Tibial artery (tissue), 4 donors: Measurements from ENCODE around the gene RENBP.

Source experiments
- DNase-seq, 2 donors: peaks; one replicate each; pipeline ENCODE4 v3.0.0-alpha.2; 2019
- H3K27ac ChIP-seq, 2 donors: fragments of 200-600 bp; sonication (generic) in 1 of 2; 1 replicate in 1 of 2; 2 replicates in 1 of 2; pipeline ENCODE4 v1.5.1; 2018 to 2019; ENCODE audit warnings: mild to moderate bottlenecking in 1 of 2
- H3K27me3 ChIP-seq, 2 donors: fragments of 200-600 bp; sonication (generic) in 1 of 2; one replicate each; pipeline versions ENCODE4 v1.5.1 to v1.6.0; 2016 to 2019
- H3K36me3 ChIP-seq, 3 donors: fragments of 200-600 bp; sonication (generic) in 2 of 3; one replicate each; pipeline ENCODE4 v1.5.1; 2016 to 2019; ENCODE audit warnings: mild to moderate bottlenecking in 2 of 3
- H3K4me1 ChIP-seq, 4 donors: fragments of 200-600 bp; sonication (generic) in 2 of 4; 1 replicate in 3 of 4; 2 replicates in 1 of 4; pipeline ENCODE4 v1.5.1; 2016 to 2019
- H3K4me3 ChIP-seq, 2 donors: fragments of 200-600 bp; sonication (generic) in 1 of 2; 1 replicate in 1 of 2; 2 replicates in 1 of 2; pipeline ENCODE4 v1.5.1; 2018 to 2019; ENCODE audit warnings: mild to moderate bottlenecking in 2 of 2
- H3K9me3 ChIP-seq, 3 donors: fragments of 200-600 bp; sonication (generic) in 1 of 3; one replicate each; pipeline ENCODE4 v1.5.1; 2016 to 2019
- intact Hi-C: fragments of 100-400 bp; cut with DNase I; formaldehyde crosslinking; loops from one replicate; pipeline ENCODE4 v1.15.0; 2023; ENCODE audit warnings: low total_unique reads
- TF ChIP-seq, protein P1 (sequence below), 2 experiments: fragments of 200-600 bp in 1 of 2; fragments of 450-650 bp in 1 of 2; IDR thresholded peaks; one replicate each; pipeline ENCODE4 v1.5.1; 2017 to 2019; ENCODE audit warnings: antibody characterized with exemption in 2 of 2, mild to moderate bottlenecking in 1 of 2, moderate library complexity in 1 of 2

Gene RENBP

DNA sequence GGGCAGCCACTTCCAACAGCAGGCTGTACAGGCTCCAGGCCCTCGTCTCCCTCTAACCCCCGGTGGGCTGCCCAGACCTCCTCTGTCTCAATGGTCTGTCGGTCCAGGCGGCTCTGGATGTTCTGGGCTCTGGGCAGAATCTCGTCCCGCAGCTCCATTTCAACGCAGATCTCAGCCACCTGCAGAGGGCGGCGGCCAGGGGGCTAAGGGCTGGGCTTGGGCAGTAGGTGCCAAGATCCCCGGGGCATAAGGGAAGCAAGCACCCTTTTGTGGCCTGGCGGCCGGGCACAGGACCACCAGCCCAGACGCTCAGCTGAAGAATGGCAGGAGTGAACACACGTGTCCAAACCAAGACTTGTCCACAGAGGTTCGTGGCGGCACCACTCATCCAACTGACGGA, 30.7 kb downstream of the RENBP start:
- no peak for DNase-seq
- Histone ChIP-seq H3K4me3 (no peak overlapping the region), H3K27ac (no peak overlapping the region), H3K9me3 (no peaks in the 10 kb centered on the region), H3K4me1 (no peaks in the 10 kb centered on the region), H3K27me3 (no peaks in the 10 kb centered on the region), H3K36me3 (no peaks in the 10 kb centered on the region)
- TF ChIP-seq, protein P1, sequence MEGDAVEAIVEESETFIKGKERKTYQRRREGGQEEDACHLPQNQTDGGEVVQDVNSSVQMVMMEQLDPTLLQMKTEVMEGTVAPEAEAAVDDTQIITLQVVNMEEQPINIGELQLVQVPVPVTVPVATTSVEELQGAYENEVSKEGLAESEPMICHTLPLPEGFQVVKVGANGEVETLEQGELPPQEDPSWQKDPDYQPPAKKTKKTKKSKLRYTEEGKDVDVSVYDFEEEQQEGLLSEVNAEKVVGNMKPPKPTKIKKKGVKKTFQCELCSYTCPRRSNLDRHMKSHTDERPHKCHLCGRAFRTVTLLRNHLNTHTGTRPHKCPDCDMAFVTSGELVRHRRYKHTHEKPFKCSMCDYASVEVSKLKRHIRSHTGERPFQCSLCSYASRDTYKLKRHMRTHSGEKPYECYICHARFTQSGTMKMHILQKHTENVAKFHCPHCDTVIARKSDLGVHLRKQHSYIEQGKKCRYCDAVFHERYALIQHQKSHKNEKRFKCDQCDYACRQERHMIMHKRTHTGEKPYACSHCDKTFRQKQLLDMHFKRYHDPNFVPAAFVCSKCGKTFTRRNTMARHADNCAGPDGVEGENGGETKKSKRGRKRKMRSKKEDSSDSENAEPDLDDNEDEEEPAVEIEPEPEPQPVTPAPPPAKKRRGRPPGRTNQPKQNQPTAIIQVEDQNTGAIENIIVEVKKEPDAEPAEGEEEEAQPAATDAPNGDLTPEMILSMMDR (IDR thresholded peaks at IDR 0.05) = no peak
- intact Hi-C loops = no loop called here

DNA sequence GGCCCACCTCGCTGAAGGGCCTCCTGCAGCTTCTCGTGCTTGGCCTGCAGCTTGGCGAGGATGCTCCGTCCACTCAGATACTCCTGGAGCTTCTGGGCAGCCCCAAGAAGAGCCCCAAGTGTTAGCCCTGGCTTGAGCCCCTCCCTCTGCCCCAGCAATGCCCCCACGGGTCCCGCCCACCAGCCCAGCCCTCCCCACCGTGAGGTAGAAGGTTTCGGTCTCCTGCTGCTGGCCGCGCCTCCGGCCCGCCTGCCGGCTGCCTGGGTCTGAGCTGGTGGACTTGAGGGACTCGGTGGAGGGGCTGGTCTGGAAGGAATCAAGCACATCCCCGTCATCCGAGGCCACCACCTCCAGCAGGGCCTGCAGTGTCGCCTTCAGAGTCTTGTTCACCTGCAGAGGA, 31.2 kb downstream of the RENBP start:
- TF ChIP-seq, protein P1 (IDR thresholded peaks at IDR 0.05) = no peak
- H3K36me3 ChIP-seq = no peaks in the 10 kb centered on the region
- DNase-seq = no peak
- no peaks in the 10 kb centered on the region for H3K9me3 ChIP-seq
- no peak overlapping the region for H3K4me3 ChIP-seq
- intact Hi-C loops = no loop called here
- no peak overlapping the region for H3K27ac ChIP-seq
- H3K4me1 ChIP-seq = no peaks in the 10 kb centered on the region
- no peaks in the 10 kb centered on the region for H3K27me3 ChIP-seq

DNA sequence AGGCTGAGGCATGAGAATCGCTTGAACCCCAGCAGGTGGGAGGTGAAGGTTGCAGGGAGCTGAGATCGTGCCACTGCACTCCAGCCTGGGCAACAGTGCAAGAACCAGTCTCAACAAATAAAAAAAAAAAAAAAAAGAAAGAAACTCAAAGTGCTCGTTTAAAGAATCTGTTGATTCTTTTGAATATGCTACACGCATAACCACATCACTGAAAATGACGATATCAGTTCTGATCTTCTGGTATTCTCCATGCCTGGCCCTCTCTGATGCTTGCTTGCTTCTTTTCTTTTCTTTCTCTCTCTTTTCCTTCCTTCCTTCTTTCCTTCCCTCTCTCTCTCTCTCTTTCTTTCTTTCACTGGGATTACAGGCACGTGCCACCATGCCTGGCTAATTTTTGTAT, 32.6 kb downstream of the RENBP start:
- TF ChIP-seq, protein P1 (IDR thresholded peaks at IDR 0.05) = no peak
- Histone ChIP-seq H3K36me3 (no peaks in the 10 kb centered on the region), H3K27me3 (no peaks in the 10 kb centered on the region), H3K4me1 (no peaks in the 10 kb centered on the region), H3K9me3 (no peaks in the 10 kb centered on the region), H3K4me3 (no peak overlapping the region), H3K27ac (no peak overlapping the region)
- DNase-seq = no peak
- intact Hi-C loops = no loop called here

DNA sequence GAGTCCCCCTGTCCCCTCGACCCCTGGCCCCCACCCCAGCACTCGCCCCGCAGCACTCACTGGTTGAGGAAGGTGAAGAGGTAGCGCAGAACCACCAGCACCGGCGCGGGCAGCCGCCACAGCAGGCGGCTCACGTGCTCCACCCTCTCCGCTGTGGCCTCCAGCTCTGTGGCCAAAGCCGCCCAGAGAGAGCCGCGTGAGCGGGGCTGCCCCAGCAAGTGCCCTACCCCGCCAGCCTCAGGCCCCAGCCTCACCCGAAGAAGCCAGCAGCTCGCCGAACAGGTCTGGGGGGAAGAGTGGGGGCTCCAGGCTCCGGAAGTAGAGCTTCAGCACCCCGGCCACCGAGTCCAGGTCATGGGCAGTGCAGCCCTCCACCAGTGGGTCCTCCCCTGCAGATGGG, 34.0 kb downstream of the RENBP start:
- no peak for DNase-seq
- H3K27me3 ChIP-seq = no peaks in the 10 kb centered on the region
- H3K9me3 ChIP-seq = no peaks in the 10 kb centered on the region
- intact Hi-C loops = no loop called here
- TF ChIP-seq, protein P1 (IDR thresholded peaks at IDR 0.05) = no peak
- H3K27ac ChIP-seq = no peak overlapping the region
- no peaks in the 10 kb centered on the region for H3K36me3 ChIP-seq
- H3K4me1 ChIP-seq = no peaks in the 10 kb centered on the region
- H3K4me3 ChIP-seq = no peak overlapping the region

DNA sequence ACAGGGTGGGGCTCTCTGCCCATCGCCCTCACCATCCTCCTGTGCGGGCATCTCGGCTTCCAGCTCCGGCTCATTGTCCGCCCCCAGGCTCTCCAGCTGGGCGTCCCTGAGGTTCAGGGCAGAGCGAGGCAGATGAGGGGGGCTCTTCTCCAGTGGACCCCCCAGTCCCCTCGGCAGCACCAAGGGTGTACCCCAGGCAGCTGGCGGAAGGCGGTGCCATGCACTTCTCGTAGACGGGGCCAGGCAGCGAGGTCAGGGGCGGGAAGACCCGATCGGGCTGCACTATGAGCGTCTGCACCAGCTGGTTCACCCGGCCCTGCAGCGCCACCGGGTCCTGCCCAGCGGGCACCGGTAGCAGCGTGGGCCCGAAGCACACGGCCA, 34.5 kb downstream of the RENBP start:
- DNase-seq = no peak
- no peaks in the 10 kb centered on the region for H3K27me3 ChIP-seq

More for the DNA sequence above, 34.5 kb downstream of the RENBP start:
- TF ChIP-seq, protein P1 (IDR thresholded peaks at IDR 0.05) = no peak
- no peaks in the 10 kb centered on the region for H3K4me1 ChIP-seq
- H3K4me3 ChIP-seq = no peak overlapping the region
- no peak overlapping the region for H3K27ac ChIP-seq
- H3K9me3 ChIP-seq = no peaks in the 10 kb centered on the region
- no peaks in the 10 kb centered on the region for H3K36me3 ChIP-seq
- intact Hi-C loops = no loop called here
